Skeletal muscle satellite cell (primary cell): Measurements from ENCODE around the gene IKZF4. TPM values are rescaled to one million over a fixed set of nuclear protein-coding genes. Genes with fewer than 3 reads are reported as not detected.
A peak's percentile ranks its signal among the peaks of the same experiment; 100 is the strongest.
"Not testable (repeated sequence)": the region's sequence is repeated elsewhere in the genome, so short reads cannot be mapped to it uniquely, and the experiment has no call there.

ENCODE experiments used
- H3K27me3 ChIP-seq: 2 replicates; pipeline ENCODE4 v1.7.0; 2013; ENCODE audit warnings: low read length; ENCODE audit not compliant: control insufficient read depth, insufficient read depth
- H3K36me3 ChIP-seq: 2 replicates; pipeline ENCODE4 v1.7.0; 2013; ENCODE audit warnings: mild to moderate bottlenecking, control low read depth, low read length; ENCODE audit not compliant: insufficient read depth
- H3K4me1 ChIP-seq: 2 replicates; pipeline ENCODE4 v1.7.0; 2013; ENCODE audit warnings: low read length; ENCODE audit not compliant: control insufficient read depth, insufficient read depth
- H3K4me2 ChIP-seq: 2 replicates; pipeline ENCODE4 v1.7.0; 2013; ENCODE audit warnings: mild to moderate bottlenecking, low read length
- H3K4me3 ChIP-seq: 2 replicates; pipeline ENCODE4 v1.7.0; 2013; ENCODE audit warnings: low read length
- H3K9ac ChIP-seq: 2 replicates; pipeline ENCODE4 v1.7.0; 2013; ENCODE audit warnings: mild to moderate bottlenecking, low read depth, low read length, moderate library complexity
- H3K9me3 ChIP-seq: replicated peaks from 2 replicates; pipeline ENCODE4 v1.7.0; 2013; ENCODE audit warnings: mild to moderate bottlenecking, control low read depth, low read length
- total RNA-seq: library from RNA; depleted of rRNA; stranded (reverse); fragments of >200 nt; gene quantifications from 2 replicates; pipeline ENCODE4 v1.2.3, GENCODE V29; 2012; rRNA removed

IKZF4 gene
- total RNA-seq: 0.87 and 1.0 TPM in 2 replicates

DNA sequence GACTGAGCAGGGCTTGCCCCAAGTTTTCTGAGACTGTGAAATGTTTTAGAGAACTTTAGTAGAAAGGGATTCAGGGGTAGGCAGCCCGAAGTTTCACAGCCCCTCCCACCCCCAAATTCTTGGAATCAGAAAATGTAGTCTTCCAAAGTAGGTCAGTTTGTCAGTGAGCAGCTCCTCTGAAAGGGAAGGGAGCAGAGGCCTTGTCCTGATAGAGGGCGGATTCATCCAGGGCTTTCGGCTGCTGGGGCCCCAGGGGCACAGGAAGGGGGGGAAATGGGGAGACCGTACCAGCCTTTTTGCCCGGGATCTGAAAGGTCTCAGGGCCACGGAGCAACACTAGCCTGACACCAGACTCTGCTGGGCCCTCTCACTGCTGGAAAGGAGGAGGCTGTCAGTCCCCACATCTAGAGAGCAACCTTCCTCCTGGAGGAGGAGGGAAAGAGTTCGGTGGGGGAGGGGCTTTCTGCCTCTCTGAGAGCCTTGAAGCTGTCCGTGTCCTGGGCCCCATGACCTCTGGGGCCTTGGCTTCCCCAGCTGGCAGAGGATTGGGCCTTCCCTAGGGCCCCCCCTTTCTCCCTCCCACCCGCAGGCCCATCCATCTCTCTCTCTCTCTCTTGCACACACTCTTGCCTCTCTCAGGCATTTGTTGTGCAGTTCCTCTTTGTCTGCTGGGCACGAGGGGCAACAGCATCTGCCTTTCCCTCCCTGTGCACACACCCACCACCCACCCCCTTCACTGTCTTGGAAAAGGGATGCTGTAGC is at the start of gene IKZF4:
TSS of gene IKZF4 (plus strand) at position 621 of the 762 bp plus-strand sequence. CDS start 451 bp downstream, outside the sequence.
- no peak within 1 kb of the TSS for H3K9ac ChIP-seq
- H3K4me1 ChIP-seq: no peaks in the 10 kb centered on the region
- H3K4me3 ChIP-seq: no peak within 1 kb of the TSS
- no peaks in the 10 kb centered on the region for H3K36me3 ChIP-seq
- H3K9me3 ChIP-seq: no peaks in the 10 kb centered on the region
- no peaks in the 10 kb centered on the region for H3K27me3 ChIP-seq
- no peak within 1 kb of the TSS for H3K4me2 ChIP-seq

DNA sequence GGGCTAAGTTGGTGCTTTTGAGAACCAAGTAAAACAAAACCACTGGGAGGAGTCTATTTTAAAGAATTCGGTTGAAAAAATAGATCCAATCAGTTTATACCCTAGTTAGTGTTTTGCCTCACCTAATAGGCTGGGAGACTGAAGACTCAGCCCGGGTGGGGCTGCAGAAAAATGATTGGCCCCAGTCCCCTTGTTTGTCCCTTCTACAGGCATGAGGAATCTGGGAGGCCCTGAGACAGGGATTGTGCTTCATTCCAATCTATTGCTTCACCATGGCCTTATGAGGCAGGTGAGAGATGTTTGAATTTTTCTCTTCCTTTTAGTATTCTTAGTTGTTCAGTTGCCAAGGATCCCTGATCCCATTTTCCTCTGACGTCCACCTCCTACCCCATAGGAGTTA is 48.8 kb upstream of the IKZF4 start:
- peaks cover 7% of the 10 kb centered on the region for H3K36me3 ChIP-seq
- no peaks in the 10 kb centered on the region for H3K27me3 ChIP-seq
- H3K4me1 ChIP-seq: peaks cover 40% of the 10 kb centered on the region
- H3K9ac ChIP-seq: peak overlapping the region; percentile 85
- H3K4me3 ChIP-seq: peak overlapping the region; percentile 76
- peak overlapping the region; percentile 84 for H3K4me2 ChIP-seq
- H3K9me3 ChIP-seq: no peaks in the 10 kb centered on the region

DNA sequence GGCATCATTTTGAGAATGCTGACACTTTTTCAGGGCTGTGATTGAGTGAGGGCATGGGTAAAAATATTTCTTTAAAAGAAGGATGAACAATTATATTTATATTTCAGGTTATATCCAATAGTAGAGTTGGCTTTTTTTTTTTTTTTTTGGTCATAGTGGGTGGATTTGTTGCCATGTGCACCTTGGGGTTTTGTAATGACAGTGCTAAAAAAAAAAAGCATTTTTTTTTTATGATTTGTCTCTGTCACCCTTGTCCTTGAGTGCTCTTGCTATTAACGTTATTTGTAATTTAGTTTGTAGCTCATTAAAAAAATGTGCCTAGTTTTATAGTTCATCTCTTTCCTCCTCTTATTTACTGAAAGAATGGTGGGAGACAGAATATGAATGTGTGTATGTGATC is 48.4 kb upstream of the IKZF4 start:
- Histone ChIP-seq H3K36me3 (peaks cover 7% of the 10 kb centered on the region), H3K4me1 (peaks cover 37% of the 10 kb centered on the region), H3K27me3 (no peaks in the 10 kb centered on the region), H3K4me3 (peak overlapping the region; percentile 76), H3K9ac (peak overlapping the region; percentile 85), H3K4me2 (peak overlapping the region; percentile 84), H3K9me3 (no peaks in the 10 kb centered on the region)

DNA sequence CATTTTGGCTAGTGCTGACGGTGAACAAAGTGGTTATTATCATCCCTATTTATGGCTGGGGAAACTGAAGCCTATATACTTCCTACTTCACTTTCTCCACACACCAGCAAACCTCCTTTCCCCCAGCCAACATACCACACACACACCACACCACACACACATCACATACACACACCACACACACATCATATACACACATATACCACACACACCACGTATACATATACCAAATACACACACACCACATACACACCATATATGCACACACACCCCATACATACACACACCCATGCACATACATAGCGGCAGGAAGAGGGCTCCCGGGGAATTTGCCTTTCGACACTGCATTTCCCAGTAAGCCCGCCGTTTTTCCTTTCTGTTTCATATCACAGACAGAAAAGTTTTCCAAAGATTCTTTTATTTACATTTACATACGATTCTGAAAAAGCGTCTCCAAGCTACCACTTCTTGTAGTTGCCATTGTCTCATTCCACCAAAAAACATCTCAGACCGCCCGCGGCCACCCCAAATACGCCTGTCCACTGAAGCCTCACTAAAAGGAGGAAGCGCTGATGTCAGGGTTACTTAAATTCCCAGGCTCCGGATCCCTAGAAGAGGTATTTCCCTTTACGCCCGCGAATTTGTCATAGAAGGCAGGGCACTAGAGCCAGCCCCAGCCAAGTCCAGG is 47.8 kb upstream of the IKZF4 start:
- Histone ChIP-seq H3K4me1 (peaks cover 33% of the 10 kb centered on the region), H3K36me3 (peaks cover 7% of the 10 kb centered on the region), H3K4me3 (peak overlapping the region; percentile 76), H3K27me3 (no peaks in the 10 kb centered on the region), H3K4me2 (peak overlapping the region; percentile 84), H3K9ac (peak overlapping the region; percentile 85), H3K9me3 (no peaks in the 10 kb centered on the region)

DNA sequence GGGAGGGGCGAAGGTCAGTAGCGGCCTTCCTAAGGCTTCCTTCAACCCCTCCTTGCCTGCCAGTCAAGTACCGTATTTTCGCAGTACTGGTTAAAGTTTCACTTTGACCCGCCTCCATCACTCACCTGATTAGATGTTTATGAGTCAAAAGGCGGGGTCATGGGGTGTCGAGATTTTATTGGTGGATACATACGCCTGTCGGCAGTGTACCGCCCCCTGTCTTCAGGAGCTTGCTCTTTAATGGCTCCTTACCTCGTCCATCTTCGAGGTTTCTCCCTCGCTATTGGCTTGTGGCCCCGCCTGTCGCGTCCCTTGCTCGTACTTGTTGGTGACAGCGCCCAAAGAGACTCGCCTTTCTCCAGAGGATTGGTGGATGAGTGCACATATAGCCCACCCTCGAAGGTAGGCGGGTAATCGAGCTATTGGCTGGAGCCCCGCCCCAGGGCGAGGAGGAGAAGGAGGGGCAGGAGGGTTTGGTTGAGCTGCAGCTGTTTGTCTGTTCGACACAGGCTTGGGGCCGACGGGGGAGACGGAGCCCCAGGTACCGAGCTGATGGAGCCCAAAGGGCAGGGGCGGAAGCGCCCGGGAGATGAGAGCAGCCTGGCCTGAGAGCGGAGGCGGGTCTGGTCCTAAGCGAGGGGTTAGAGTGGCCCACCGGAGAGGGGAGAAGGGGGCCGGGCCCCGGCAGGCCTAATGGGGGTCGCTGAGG is 47.1 kb upstream of the IKZF4 start, which contains the start of gene RAB5B:
TSS of gene RAB5B (plus strand) at position 480 of the 709 bp plus-strand sequence. CDS start 12,883 bp downstream, outside the sequence.
- Histone ChIP-seq H3K4me3 (peak within 1 kb of the TSS; percentile 94), H3K9me3 (no peaks in the 10 kb centered on the region), H3K4me2 (peak within 1 kb of the TSS; percentile 90), H3K36me3 (peaks cover 7% of the 10 kb centered on the region), H3K9ac (peak within 1 kb of the TSS; percentile 99), H3K4me1 (peaks cover 33% of the 10 kb centered on the region), H3K27me3 (no peaks in the 10 kb centered on the region)

DNA sequence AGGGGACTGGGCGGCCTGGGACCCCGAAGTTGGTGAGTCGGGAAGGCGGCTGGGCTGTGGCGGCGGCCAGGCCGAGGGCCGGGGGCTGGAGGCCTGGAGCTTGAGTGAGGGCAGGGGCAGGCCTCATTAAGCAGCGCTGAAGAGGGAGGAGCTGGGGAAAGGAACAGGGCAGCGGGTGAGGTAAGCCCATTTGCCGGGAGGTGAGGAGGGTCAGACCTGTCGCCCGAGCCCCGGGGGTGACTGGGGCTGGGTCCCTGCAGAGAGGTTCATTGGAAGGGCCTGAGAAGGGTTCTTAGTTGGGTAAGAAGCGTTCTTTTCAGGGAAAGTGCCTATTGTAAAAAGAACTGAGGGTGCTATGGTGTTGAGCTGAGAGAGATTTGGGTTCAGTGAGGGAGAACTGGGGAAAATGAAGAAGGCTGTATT is 46.5 kb upstream of the IKZF4 start:
- Histone ChIP-seq H3K36me3 (peaks cover 7% of the 10 kb centered on the region), H3K4me1 (peaks cover 33% of the 10 kb centered on the region), H3K27me3 (no peaks in the 10 kb centered on the region), H3K4me3 (peak overlapping the region; percentile 94), H3K4me2 (peak overlapping the region; percentile 90), H3K9ac (peak overlapping the region; percentile 99), H3K9me3 (no peaks in the 10 kb centered on the region)

DNA sequence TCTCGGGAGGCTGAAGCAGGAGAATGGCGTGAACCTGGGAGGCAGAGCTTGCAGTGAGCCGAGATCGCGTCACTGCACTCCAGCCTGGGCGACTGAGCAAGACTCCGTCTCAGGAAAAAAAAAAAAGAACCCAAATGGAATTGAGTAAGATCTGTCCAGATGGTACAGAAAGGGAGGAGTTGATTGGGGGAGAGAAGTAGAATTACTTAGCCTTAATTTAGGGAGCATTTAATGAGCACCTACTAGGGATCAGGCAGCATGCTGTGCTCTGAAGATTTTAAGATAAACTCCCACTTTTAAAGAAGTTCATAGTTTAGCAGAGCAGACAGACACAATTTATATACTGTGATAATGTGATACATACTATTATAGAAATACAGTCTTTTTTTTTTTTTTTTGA is 42.5 kb upstream of the IKZF4 start:
- H3K27me3 ChIP-seq: no peaks in the 10 kb centered on the region
- H3K4me3 ChIP-seq: no peak overlapping the region
- H3K4me1 ChIP-seq: peaks cover 12% of the 10 kb centered on the region
- H3K9me3 ChIP-seq: no peaks in the 10 kb centered on the region
- H3K36me3 ChIP-seq: peaks cover 9% of the 10 kb centered on the region
- H3K9ac ChIP-seq: no peak overlapping the region
- no peak overlapping the region for H3K4me2 ChIP-seq

DNA sequence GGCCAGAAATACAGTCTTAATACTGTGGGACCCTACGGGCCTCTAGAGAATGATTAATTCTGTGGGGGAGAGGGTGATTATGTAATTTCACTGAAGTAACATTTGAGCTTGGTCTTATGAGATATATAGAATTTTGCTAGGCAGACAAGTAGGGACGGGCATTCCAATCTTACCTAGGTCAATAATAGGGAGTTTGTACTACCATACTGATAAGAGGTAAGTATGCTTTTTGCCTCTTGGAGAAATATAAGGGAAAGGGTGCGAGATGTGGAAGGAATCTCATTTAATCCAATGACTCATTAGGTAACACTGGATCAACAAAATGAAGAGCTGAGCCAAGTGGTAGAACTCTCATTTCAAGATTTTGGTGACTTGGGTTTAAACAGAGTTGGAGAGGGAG is 41.8 kb upstream of the IKZF4 start:
- Histone ChIP-seq H3K4me3 (no peak overlapping the region), H3K9ac (no peak overlapping the region), H3K36me3 (peaks cover 9% of the 10 kb centered on the region), H3K9me3 (no peaks in the 10 kb centered on the region), H3K4me2 (no peak overlapping the region), H3K4me1 (peaks cover 12% of the 10 kb centered on the region), H3K27me3 (no peaks in the 10 kb centered on the region)

DNA sequence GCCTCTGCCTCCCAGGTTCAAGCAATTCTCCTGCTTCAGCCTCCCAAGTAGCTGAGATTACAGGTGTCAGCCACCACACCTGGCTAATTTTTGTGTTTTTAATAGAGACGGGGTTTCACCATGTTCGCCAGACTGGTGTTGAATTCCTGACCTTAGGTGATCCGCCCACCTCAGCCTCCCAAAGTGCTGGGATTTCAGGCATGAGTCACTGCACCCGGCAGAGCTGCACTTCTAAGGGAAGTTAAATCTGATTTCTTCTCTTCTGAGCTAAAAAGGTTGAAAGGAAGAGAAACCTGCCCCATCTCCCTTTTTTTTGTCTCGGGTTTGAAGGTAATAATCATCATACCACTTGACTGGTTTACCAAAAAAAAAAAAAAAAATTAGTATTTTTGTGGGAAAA is 39.0 kb upstream of the IKZF4 start:
- not testable (repeated sequence) for H3K27me3 ChIP-seq, H3K9ac ChIP-seq, H3K9me3 ChIP-seq, H3K4me2 ChIP-seq, H3K4me1 ChIP-seq, H3K4me3 ChIP-seq
- H3K36me3 ChIP-seq: peaks cover 25% of the 10 kb centered on the region

DNA sequence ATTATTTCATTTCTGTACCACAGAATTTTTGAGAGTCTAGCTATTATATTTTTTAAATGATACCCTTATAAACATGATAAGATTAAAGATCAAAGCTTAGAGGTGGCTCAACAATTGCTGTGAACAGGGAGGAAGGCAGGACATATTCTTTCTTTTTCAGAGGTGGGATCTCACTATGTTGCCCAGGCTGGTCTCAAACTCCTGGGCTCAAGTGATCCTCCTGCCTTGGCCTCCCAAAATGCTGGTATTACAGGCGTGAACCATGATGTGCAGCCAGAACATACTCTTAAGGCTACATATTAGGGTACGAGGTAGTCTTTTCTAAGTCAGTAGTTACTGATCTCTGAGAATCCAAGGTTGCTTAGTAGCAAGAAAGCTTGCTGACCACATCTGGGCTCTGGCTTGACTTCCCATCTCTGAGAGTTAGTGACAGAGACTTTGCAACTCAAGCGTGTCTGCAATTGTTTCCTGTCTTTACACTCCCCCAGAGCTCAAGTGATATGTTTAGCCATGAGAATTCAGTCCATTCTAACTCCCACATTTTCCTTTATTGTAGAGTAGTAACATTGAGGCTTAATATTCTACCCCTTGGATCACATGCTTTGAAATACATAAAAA is 38.4 kb upstream of the IKZF4 start:
- Histone ChIP-seq H3K4me2 (no peak overlapping the region), H3K27me3 (no peaks in the 10 kb centered on the region), H3K9ac (no peak overlapping the region), H3K4me1 (no peaks in the 10 kb centered on the region), H3K36me3 (peaks cover 25% of the 10 kb centered on the region), H3K9me3 (no peaks in the 10 kb centered on the region), H3K4me3 (no peak overlapping the region)

DNA sequence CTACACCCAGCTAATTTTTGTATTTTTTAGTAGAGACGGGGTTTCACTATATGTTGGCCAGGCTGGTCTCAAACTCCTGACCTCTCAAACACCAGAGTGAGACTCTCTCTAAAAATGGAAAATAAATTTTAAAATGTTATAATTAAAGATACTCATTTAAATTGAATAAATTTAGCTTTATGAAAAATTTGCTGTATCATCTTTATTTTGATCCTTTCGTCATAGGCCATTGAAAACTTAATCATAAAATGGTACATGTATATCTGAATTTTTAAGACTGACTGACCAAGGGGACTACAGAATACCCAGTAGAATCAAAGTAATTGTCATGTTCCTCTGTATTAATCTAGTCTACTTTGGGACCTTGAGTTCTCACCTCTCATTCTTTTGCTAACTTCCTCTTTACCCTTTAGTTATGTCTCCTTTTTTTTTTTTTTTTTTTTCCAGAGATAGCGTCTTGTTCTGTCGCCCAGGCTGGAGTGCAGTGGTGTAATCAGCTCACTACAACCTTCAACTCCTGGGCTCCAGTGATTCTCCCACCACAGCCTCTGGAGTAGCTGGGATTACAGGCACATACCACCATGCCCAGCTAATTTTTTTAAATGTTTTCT is 37.5 kb upstream of the IKZF4 start:
- Histone ChIP-seq H3K36me3 (peaks cover 28% of the 10 kb centered on the region), H3K9me3 (no peaks in the 10 kb centered on the region), H3K4me2 (no peak overlapping the region), H3K27me3 (no peaks in the 10 kb centered on the region), H3K4me3 (no peak overlapping the region), H3K4me1 (no peaks in the 10 kb centered on the region), H3K9ac (no peak overlapping the region)
